Thoracic aorta (tissue), 2 donors: ENCODE measurements around the gene TNFAIP8L2. TPM values are rescaled to one million over a fixed set of nuclear protein-coding genes. Genes with fewer than 3 reads are reported as not detected.

Experiments used
- ATAC-seq: fragments of 150-250 bp; one replicate; pipeline ENCODE4 v1.8.0; 2017; ENCODE audit warnings: low read depth; ENCODE audit not compliant: insufficient number of reproducible peaks, low FRiP score
- DNase-seq: peaks from one replicate; pipeline ENCODE4 v3.0.0-alpha.2; 2020; ENCODE audit warnings: low spot score
- H3K27ac ChIP-seq, 2 donors: fragments of 200-600 bp; sonication (generic); 1 replicate in 1 of 2; 2 replicates in 1 of 2; pipeline ENCODE4 v1.5.1; 2016; ENCODE audit warnings: mild to moderate bottlenecking in 2 of 2, moderate library complexity in 2 of 2
- H3K27me3 ChIP-seq: fragments of 200-600 bp; sonication (generic); replicated peaks from 2 replicates; pipeline ENCODE4 v1.6.0; 2016; ENCODE audit warnings: mild to moderate bottlenecking; ENCODE audit not compliant: insufficient read depth
- H3K36me3 ChIP-seq: fragments of 200-600 bp; sonication (generic); one replicate; pipeline ENCODE4 v1.5.1; 2016
- H3K4me1 ChIP-seq, 2 donors: fragments of 200-600 bp; sonication (generic); 1 replicate in 1 of 2; 2 replicates in 1 of 2; pipeline versions ENCODE4 v1.5.1 to v1.6.0; 2016; ENCODE audit warnings: low read depth in 2 of 2, mild to moderate bottlenecking in 1 of 2; ENCODE audit not compliant: control insufficient read depth in 1 of 2
- H3K4me3 ChIP-seq: fragments of 200-600 bp; sonication (generic); 2 replicates; pipeline ENCODE4 v1.5.1; 2016; ENCODE audit warnings: mild to moderate bottlenecking
- H3K9me3 ChIP-seq: fragments of 200-600 bp; sonication (generic); 2 replicates; pipeline ENCODE4 v1.5.1; 2016
- total RNA-seq, 2 donors: library from RNA; depleted of rRNA; stranded (reverse); fragments of >200 nt; gene quantifications; one replicate each; pipeline versions ENCODE4 v1.1.0 to v1.2.3, GENCODE V29; 2016
- TF ChIP-seq, protein P1 (sequence below): fragments of 200-600 bp; sonication (generic); IDR thresholded peaks from one replicate; pipeline ENCODE4 v1.5.1; 2019; ENCODE audit warnings: antibody characterized with exemption

Gene TNFAIP8L2
- total RNA-seq, 2 donors from 2014 or later: 3.9 to 14.1 TPM

DNA sequence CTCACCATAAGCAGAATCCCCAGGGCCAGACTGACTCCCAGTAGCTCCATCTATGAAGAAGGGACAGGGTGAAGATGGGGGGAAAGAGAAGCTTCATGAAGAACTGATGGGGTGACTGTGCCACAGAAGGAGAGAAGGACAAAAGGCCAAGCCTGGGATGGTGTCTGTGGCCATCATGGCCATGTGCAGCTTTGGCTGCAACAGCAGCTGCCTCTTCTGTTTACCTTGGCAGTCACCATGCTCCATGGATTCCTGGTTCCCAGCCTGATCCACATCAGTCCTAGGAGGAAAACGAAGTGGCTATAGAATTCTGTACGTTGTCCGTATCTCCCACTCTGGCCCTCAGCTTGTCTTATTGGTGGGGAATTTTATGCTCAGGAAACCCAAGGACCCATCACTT is 22.1 kb upstream of the TNFAIP8L2 start:
- no peaks in the 10 kb centered on the region for H3K27me3 ChIP-seq
- no peak overlapping the region for H3K4me3 ChIP-seq
- H3K4me1 ChIP-seq: no peaks in the 10 kb centered on the region
- no peak for DNase-seq
- peaks cover 5% of the 10 kb centered on the region for H3K36me3 ChIP-seq
- ATAC-seq: no peak
- no peaks in the 10 kb centered on the region for H3K9me3 ChIP-seq
- H3K27ac ChIP-seq: no peak overlapping the region
- TF ChIP-seq, protein P1, sequence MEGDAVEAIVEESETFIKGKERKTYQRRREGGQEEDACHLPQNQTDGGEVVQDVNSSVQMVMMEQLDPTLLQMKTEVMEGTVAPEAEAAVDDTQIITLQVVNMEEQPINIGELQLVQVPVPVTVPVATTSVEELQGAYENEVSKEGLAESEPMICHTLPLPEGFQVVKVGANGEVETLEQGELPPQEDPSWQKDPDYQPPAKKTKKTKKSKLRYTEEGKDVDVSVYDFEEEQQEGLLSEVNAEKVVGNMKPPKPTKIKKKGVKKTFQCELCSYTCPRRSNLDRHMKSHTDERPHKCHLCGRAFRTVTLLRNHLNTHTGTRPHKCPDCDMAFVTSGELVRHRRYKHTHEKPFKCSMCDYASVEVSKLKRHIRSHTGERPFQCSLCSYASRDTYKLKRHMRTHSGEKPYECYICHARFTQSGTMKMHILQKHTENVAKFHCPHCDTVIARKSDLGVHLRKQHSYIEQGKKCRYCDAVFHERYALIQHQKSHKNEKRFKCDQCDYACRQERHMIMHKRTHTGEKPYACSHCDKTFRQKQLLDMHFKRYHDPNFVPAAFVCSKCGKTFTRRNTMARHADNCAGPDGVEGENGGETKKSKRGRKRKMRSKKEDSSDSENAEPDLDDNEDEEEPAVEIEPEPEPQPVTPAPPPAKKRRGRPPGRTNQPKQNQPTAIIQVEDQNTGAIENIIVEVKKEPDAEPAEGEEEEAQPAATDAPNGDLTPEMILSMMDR: no peak

- ATAC-seq: no peak
- TF ChIP-seq, protein P1: no peak
- no peaks in the 10 kb centered on the region for H3K27me3 ChIP-seq
- no peaks in the 10 kb centered on the region for H3K9me3 ChIP-seq
- H3K27ac ChIP-seq: no peak overlapping the region
- no peak overlapping the region for H3K4me3 ChIP-seq
- no peak for DNase-seq
- H3K4me1 ChIP-seq: no peaks in the 10 kb centered on the region
- peaks cover 5% of the 10 kb centered on the region for H3K36me3 ChIP-seq
Observed at GRCh38 chr1:151134991-151135390, 21.5 kb upstream of the TNFAIP8L2 start.

- ATAC-seq: no peak
Observed at GRCh38 chr1:151135433-151136385, 20.7 kb upstream of the TNFAIP8L2 start.

GRCh38 chr1:151137789-151138188 is 18.7 kb upstream of the TNFAIP8L2 start:
- TF ChIP-seq, protein P1: no peak
- Histone ChIP-seq H3K4me3 (no peak overlapping the region), H3K27me3 (no peaks in the 10 kb centered on the region), H3K4me1 (peaks cover 0 to 4% of the 10 kb centered on the region in 2 donors), H3K27ac (no peak overlapping the region), H3K36me3 (peaks cover 5% of the 10 kb centered on the region), H3K9me3 (no peaks in the 10 kb centered on the region)
- no peak for ATAC-seq
- DNase-seq: no peak

More at GRCh38 chr1:151135433-151136385, 20.7 kb upstream of the TNFAIP8L2 start:
- TF ChIP-seq, protein P1: no peak
- Histone ChIP-seq H3K27ac (no peak overlapping the region), H3K27me3 (no peaks in the 10 kb centered on the region), H3K4me1 (no peaks in the 10 kb centered on the region), H3K4me3 (no peak overlapping the region), H3K36me3 (peaks cover 5% of the 10 kb centered on the region), H3K9me3 (no peaks in the 10 kb centered on the region)
- DNase-seq: no peak

- peaks cover 11 to 40% of the 10 kb centered on the region in 2 donors for H3K4me1 ChIP-seq
- ATAC-seq: no peak
- H3K36me3 ChIP-seq: no peaks in the 10 kb centered on the region
- no peak for DNase-seq
- no peak overlapping the region for H3K4me3 ChIP-seq
- H3K27ac ChIP-seq: no peak overlapping the region
- TF ChIP-seq, protein P1: no peak
- H3K27me3 ChIP-seq: no peaks in the 10 kb centered on the region
- no peaks in the 10 kb centered on the region for H3K9me3 ChIP-seq
Observed at GRCh38 chr1:151142411-151143056, 13.9 kb upstream of the TNFAIP8L2 start.
